ENCODE results near the gene PYHIN1.

GRCh38 chr1:158933621-158934020, 2.3 kb downstream of the PYHIN1 start:
- no peak for TF ChIP-seq POLR2A (IDR thresholded peaks at IDR 0.05)
- TF ChIP-seq, protein P1, sequence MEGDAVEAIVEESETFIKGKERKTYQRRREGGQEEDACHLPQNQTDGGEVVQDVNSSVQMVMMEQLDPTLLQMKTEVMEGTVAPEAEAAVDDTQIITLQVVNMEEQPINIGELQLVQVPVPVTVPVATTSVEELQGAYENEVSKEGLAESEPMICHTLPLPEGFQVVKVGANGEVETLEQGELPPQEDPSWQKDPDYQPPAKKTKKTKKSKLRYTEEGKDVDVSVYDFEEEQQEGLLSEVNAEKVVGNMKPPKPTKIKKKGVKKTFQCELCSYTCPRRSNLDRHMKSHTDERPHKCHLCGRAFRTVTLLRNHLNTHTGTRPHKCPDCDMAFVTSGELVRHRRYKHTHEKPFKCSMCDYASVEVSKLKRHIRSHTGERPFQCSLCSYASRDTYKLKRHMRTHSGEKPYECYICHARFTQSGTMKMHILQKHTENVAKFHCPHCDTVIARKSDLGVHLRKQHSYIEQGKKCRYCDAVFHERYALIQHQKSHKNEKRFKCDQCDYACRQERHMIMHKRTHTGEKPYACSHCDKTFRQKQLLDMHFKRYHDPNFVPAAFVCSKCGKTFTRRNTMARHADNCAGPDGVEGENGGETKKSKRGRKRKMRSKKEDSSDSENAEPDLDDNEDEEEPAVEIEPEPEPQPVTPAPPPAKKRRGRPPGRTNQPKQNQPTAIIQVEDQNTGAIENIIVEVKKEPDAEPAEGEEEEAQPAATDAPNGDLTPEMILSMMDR (IDR thresholded peaks at IDR 0.05), result no peak
